ENCODE data around the gene CYB5D1.

Gene CYB5D1

DNA sequence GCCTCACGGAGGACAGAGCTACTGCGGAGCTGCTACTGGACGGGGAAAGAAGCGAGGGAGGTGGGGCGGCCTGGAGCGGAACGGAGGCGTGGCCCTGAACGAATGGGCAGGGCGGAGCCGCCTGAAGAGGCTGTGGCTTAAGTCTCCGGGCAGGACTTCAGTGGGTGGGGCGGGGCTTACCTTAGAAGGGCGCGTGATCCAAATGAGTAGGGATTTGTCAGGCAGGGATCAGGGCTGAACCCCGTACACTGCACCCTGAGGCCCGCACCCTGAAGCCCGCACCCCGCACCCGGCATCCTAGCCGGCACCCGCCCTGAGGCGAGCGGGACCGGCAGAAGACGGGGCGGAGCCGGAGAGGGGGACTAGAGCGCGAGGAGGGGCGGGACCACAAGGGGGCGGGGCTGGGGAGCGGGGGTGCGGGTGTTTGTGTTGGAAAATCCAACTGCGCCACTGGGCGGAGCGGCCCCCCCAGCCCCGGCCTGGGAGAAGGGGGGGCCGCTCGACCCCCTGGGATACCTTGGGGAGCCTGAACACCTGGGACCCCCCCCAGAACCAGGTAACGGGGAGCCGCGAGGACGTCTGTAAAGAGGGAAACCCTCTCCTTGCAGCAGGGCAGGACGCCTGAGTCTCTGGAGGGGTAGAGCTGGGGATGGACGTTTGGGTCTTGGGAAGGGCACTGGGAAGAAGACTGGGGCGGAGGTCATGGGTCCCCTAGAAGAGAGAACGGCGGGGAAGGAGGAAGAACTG, 23.8 kb upstream of the CYB5D1 start, which contains the start of gene KDM6B:
TSS of gene KDM6B (plus strand) at position 423 of the 747 bp plus-strand sequence. CDS start 11,338 bp downstream, outside the sequence.
- DNase-seq (ENCODE audit: low read depth, low spot score) = peak; percentile 68

DNA sequence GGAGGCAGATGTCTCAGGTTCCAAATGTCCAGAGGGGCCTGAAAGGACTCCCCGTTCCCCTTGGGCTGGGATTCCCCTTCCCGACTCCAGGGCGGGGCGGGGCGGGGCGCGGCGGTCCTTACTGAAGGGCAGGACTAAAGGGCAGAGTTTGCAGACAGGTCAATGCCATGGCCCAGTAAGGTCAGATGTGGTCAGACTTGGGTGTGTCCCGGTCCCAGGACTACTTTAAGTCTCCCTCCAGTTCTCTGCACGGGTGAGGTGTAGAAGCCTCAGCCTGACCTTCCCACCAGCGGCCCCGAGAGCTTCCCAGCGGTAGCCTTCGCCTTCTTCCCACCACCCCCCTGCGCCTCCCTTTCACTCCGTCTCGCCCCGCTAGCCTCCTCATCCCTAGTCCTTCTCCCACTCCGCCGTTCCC, 23.3 kb upstream of the CYB5D1 start:
- no peak for DNase-seq (ENCODE audit: low read depth, low spot score)

DNA sequence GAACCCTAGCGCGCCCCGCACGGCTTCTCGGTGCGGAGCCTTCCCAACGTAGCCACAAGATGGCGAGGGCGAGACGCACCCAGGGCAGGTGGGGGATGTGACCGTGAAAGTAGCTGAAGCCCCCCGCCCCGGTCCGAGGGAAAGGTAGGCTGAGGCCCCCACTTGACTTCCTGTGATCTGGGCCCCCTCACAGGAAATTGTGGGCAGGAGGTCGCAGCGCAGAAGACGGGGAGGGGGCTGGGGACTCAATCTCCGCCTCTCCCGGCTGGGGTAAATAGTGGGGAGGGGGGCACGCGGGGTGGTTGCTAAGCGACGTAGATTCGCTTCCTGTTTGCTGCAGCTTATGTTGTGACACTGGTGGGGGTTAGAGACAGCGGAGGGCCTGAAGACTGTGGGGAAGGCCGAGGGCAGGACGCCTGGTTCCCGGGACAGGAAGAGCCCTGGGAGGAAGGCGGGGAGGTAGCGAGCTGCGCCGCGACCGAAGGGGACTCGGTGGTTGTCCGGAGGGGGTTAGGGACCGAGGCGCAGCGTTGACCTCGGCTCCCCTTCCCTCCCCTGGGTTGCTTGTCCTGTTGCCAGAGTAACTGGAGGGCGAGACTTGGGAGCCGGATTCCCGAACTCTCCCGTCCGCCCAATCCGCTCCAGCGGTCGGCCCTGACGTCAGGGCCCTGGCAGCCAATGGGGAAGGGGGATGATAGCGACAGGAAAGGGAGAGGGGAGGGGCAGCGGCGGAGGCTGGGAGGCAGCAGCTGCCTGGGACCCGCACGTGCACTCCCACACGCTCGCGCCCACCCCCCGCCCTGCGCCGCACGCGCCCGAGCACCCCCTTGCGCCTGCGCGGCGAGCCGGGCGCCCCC, 22.6 kb upstream of the CYB5D1 start:
- peak; percentile 82 for DNase-seq (ENCODE audit: low read depth, low spot score)

DNA sequence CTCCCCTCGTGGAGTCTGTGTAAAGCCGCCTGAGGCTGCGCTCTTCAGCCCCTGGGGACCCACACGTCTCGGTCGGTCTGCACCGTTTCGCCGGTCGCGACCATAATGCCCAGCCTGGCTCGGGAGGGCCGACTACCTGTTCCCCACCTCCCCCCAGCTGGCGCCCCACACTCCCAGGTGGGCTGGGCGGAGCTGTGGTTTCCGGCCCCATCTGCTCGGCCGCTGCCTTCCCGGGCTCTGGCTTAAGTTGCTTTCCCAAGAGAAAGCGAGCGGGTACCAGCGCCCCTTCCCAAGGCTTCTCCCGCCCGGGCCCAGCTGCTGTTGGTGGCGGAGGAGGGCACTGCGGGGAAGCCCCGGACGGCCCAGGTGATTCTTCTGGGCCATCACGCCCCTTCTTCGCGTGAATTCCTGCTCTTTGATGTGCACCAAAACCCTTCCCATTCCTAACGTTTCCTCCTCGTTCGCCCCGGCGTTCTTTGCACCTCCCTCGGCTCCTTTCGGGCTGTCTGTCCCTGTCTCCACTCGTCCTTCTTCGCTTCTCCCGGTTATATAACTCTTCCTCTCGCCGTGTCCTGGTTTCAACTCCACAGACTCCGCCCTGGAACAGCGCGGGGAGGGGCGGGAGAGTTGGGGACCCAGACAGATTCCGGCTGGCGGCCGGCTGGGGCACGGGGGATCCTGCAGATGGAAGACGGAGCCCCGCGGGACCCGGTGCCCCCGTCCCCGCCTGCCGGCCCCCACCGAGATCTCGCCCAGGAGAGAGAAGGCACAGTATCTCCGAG, 21.8 kb upstream of the CYB5D1 start:
- DNase-seq (ENCODE audit: low read depth, low spot score) = no peak

DNA sequence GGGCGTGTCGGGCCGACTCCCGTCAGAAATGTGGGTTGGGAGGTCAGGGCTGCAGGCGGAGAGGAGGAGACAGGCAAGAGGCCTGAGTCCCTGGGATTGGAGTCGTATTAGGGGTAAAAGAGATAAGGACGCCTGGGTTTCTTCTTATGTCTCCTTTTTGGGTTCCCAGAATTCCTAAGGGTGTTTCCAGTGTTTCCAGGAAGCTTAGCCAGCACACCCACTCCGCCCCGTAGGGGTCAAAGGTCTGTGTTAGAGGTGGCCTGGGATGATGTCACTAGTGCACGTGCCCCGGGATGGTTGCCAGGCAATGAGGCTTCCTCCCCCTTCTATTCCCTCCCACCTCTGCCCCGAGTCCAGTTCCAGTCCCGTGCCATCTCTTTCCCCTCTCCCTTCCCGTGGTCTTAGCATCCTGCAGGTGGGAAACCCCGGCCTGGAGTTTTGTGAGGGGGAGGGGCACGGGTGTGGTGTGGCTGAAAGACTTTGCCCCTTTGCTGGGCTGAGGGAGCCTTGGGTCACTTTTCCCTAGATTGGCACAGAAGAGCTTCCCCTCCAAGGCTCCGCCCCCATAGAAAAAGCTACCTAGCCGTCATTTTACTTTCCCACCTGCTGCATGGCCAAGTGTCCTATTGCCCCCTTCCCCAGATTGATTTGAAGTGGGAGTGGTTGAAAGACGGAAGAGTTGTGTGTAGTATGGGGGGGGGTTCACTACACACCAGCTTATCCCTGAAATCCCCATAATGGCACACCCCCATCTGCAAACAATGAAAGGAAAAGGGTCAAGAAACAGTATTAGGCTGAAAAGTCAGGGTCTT, 21.0 kb upstream of the CYB5D1 start:
- no peak for DNase-seq (ENCODE audit: low read depth, low spot score)

DNA sequence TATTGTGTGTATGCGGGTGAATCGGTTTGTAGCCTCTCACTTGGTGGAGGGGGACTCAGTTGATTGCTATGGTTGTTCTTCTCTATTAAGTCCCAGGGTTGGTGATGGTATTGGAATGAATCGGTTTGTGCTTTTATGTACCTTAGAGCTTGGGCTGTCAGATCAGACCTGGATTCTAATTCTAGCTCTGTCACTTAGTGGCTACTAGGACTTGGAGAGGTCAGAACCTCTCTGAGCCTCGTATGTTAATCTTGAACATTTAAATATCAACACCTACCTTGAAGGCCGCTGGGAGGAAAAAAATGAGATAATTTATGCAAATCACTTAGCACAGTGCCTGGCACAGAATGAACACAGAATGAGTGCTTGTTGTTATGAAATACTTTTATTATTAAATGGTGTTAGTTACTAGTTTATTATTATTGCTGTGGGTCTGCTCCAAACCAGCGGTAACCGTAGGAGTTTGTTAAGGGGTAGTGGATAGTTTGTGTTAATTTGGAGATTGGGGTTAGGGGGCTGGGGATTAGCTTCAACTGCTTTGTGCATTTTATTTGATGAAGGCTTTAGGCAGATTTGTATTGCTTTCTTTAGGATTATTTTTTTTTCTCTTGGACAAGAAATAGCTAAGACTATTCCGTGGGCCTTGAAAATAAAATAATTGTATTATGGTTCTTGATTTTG, 20.3 kb upstream of the CYB5D1 start:
- no peak for DNase-seq (ENCODE audit: low read depth, low spot score)

DNA sequence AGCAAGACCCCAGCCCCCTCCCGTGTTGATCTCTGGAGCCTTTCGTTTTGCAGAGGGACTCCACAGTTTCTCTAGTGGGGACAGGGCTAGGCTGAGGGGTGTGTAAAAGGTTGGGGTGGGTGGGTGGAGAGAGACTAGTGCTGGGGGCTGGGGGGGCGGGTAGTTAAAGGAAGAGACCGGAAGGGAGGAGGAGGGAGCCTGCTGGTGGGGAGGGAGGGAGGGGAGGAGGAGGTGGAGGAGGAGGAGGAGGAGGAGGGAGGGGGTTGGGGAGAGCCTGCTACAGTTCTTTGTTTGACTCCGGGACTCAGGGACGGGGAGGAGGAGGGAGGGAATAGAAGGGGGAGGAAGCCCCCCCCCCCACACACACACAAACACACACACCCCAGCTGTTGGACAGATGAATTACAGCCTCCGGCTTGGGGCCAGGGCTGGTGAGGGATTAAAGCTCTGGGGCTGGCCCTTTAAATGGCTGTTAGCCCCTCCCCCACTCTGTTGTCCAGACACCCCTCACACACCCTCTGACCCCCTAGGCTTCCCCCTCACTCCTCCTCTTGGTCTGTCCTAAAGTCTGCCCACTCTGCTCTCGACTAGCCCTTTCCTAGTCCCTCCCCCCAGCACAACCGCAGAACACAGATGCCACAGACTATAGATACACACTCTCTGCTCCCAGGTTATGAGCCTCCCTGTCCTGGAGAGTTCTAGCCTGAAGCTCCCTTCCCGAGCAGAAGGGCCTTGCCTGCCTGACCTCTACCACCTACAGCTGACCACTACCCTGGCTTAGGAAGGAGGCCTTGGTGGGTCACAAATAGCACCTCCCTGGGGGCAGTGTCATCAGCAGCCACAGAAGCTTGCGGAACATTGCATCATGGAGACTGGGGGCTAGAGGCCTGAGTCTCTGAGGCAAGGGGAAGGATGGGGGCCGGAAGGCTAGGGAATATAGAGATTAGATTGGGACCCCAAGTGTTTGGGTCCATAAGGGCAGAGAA, 19.4 kb upstream of the CYB5D1 start:
- DNase-seq (ENCODE audit: low read depth, low spot score) = no peak

DNA sequence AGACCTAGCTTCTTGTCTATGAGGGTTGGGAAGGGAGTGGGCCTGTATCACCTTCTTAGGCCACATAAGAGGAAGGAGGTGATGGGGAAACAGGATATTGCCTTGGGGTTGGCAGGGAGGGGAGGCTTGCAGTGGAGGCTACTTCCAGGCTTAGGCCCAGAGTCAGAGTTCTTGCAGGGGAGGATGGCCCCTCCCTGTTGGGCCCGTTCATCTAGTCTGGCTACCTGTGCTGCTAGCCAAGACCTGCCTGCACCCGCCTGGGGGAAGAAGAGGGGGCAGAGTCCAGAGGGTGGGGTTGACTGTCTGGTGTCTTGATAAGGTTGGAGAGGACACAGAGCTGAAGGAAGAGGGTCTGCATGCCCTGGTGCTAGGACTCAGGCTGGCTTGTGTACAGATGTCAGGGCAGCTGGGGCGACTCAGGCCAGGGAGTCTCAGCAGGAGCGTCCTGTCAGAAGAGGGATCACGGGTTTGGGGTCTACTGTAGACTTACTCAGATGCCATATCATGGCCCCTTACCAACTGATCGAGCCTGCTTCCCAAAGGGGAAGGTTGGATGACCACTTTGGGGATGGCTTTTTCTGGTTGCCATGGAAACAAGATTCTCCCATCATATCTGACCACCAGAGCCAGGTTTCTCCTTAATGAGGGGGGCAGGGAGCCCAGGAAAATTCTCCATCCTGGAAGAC, 18.5 kb upstream of the CYB5D1 start:
- DNase-seq (ENCODE audit: low read depth, low spot score) = no peak

DNA sequence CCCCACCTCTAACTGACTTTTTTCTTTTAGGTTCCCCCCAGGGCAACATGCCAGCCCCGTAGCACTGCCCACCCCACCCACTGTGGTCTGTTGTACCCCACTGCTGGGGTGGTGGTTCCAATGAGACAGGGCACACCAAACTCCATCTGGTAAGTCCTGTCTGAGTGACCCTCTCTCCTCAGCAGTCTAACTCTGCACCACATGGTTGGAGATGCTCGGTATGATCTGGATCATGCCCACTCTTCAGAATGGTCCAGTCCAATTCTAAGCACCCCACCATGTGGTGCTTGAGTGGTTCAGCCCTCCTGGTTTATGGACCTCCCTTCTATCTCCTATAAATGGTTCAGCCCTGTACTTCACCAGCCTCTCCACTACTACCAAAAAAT, 17.9 kb upstream of the CYB5D1 start:
- no peak for DNase-seq (ENCODE audit: low read depth, low spot score)

DNA sequence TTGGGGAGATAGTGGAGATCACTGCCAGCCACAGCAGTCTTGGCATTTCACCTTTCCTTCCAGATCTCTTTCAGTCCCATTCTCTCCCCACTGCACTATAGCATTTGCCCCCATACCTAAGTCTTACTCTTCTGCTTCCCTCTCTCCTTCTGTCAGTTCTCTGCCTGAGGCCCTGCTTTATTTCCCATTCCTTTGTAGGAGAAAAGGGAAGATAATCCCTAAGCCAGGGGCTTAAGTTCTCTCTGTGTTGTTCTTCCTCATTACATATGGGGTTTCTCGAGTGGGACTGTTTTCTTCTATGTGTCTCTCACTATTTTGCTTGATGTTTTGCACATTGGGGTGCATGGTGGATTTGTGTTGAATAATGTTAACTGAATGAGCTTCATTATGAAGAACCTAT, 17.4 kb upstream of the CYB5D1 start:
- no peak for DNase-seq (ENCODE audit: low read depth, low spot score)

DNA sequence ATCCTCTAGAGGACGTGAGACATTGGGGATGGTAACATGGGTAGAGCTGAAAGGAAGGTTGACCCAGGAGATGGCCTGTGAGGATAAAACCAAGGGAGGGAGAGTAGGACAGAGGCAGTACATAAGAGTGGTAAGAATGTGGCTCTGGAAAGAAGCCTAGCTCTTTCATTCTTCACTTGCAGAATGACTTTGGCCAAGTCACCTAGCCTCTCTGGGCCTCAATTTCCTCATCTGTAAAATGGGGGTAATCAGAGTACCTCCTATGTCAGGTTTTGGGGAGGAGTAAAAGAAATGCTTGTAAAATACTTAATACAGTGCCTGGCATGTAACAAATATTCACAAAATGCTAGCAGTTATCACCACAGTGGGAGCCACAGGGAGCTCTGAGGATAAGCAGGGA, 16.9 kb upstream of the CYB5D1 start:
- no peak for DNase-seq (ENCODE audit: low read depth, low spot score)

DNA sequence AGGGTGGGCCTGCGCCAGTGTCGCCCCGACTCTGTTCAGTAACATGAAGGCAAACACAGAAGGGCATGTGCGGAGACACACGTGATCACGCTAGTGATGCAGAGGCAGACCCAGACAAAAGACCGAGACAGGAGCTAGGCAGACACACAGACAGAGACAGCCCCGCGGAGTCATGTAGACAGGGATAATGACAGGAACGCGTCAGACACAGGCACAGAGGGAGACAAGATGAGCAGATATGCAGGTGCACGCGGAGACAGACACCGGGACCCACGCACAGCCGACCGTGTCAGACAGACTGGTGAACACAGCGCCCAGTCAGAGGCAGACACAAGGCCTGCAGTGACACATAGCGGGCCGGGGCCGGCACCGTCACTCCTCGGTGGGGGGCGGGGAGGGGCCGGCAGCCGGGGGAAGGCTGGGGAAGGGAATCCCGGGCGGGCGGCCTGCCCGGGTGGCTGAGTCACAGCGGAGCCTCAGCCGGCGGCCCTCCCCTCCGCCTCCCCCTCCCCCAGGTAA, 16.3 kb upstream of the CYB5D1 start:
- DNase-seq (ENCODE audit: low read depth, low spot score) = peak; percentile 76

DNA sequence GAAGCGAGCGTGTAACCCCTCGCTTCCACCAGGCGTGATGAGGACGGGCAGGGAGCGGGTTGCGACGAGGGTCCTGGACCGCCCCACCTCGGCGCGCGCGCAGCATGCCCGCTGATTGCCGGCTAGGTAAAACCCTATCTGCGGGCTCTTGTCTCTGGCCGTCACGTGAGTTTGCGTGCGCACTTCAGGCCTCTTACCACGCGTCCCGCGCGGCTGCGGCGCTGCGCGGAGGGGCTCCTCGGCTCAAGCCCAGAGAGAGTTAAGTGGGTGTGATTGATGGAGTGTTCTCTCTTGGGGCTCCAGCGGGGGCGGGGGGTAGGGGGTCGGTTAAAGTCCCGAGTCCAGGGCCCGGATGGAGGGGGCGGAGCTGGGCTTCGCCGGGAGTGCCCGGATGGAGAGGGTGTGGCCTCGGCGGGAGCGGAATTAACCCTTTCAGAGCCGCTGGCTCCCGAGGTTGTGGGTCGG, 15.9 kb upstream of the CYB5D1 start:
- DNase-seq (ENCODE audit: low read depth, low spot score) = peak; percentile 70

DNA sequence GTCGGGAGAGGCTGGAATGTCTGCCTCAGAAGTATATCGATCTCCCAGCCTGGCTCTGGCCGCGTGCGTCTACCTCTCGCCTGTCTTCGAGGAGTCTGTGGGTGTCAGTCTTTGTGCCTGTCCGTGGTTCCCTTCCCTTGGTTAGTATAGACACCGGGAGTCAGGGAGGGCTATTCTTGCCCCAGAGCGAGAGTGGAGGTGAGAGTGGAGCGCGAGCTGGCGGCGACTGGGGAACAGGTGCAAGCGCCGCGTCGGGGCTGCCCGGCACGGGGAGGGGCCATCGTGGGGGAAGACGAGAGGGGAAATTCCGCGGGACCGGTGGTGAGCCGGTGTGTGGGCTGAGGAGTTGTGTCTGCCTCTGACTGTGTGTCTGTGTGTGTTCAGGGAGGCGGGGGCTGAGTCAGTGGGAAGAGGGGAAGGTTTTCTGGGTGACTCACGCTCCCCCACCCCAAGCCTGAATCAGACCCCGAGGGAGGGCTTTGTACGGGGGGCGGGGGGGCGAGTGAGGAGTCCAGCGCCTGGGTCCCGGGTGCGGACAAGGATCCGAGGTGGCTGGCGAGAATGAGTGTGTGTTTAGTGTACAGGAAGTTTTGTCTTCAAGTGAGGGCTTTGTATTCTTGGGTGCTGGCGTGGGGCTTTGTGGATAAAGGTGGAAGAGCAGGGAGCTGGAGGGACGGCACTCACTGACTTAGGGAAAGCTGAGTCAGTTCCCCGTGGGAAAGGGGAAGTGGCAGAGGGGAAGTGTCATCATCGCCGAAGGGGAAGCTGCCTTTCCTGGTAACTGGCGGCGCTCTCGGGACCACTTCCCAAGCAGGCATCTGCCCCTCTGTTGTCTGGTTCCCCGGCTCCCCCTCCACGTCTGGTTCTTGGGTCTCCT, 15.2 kb upstream of the CYB5D1 start:
- DNase-seq (ENCODE audit: low read depth, low spot score) = peak; percentile 91

DNA sequence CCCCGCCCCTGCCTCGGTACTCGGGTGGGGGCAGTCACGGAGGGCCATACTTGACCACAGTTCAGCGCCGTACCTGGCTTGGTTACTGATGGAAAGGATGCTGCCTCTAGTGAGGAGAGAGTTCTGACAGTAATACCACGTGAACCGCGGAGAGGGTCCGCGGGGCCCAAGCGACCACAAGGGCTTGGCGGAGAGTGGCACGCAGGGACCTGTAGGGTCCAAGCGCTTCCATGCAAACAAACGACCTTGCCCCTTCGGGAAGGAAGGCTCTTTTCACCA, 14.6 kb upstream of the CYB5D1 start:
- DNase-seq (ENCODE audit: low read depth, low spot score) = no peak

DNA sequence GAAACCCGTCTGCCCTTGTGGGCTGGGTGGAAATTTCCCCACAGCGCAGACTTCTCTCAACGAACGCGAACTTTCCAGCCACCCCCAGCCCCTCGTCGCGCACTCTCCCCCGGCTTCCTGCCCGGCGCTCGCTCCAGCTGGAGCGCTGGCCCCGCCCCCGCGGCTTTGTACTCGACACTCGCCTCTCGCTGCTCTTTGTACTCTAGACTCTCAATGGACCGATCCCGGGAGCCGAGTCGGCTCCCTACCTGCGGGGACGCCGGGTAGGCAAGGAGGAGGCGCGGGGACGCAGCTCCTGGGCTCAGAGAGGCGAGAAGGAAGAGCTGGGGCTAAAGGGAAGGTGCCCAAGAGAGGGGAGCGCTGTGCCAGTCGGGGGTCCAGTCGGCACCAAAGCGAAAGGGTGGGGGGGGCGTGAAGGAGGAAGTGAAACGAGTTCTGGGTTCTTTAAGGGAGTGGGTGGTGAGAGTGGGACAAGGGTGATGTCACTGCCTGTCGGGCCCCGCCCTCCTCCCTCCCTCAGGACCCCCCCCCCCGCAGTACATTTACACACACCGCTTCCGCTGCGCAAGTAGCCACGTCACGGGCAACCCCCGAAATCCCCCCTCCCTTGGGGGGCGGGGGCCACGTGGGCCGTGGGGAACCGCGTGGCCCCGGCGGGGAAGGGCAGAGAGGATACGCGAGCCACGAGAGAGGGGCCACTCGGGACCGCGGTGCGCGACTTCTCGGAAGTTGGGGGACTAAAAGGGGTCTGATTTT, 14.1 kb upstream of the CYB5D1 start:
- DNase-seq (ENCODE audit: low read depth, low spot score) = peak; percentile 88
